K562 (cell line): ENCODE results near the gene PPP1R13L. TPM values are rescaled to one million over a fixed set of nuclear protein-coding genes. Genes with fewer than 3 reads are reported as not detected.

ENCODE experiments used
- ATAC-seq: fragments of 200-7000 bp; cut with Tn5 transposase; 3 replicates; pipeline ENCODE4 v1.9.1; 2020; ENCODE audit warnings: moderate library complexity
- BruUV-seq: library from RNA; stranded (reverse); fragments of 400-500 nt; replicated peaks from 2 replicates; lab custom pipeline; 2021; lab: Mats Ljungman, UMichigan
- CTCF ChIA-PET: fragments of 300-600 bp; formaldehyde crosslinking; extraction: SDS; loops from one replicate; lab custom pipeline; 2021; ENCODE audit warnings: low intra/inter-chr PET ratio; lab: Yijun Ruan, JAX
- POLR2A ChIA-PET: fragments of 300-600, 350-650 bp; sonication (Branson Sonifier 250); formaldehyde crosslinking; extraction: SDS; loops from one replicate; lab custom pipeline; 2021; ENCODE audit warnings: antibody characterized with exemption, inconsistent platforms; lab: Yijun Ruan, JAX
- DNase-seq, 4 experiments: peaks; one replicate each; pipeline versions ENCODE4 v3.0.0 to v3.0.0-alpha.2; 2011 to 2018; ENCODE audit warnings: low spot score in 3 of 4, mixed read lengths in 3 of 4; ENCODE audit errors: extremely low read depth in 1 of 4
- FAIRE-seq: peaks from 2 replicates; lab custom pipeline; 2011; peaks lifted over from hg19 to GRCh38; lab: Jason Lieb, UNC
- H2AFZ ChIP-seq: 2 replicates; pipeline ENCODE4 v1.6.0; 2011; ENCODE audit warnings: low read depth, low read length, control low read depth, inconsistent platforms
- H3K27ac ChIP-seq: fragments of 200-600 bp; 3 replicates; pipeline ENCODE4 v1.8.0; 2011; ENCODE audit warnings: low read depth, mild to moderate bottlenecking, control low read depth, inconsistent platforms, low read length, moderate library complexity, mixed read lengths; ENCODE audit errors: extremely low read depth
- H3K27me3 ChIP-seq, 2 experiments: fragments of 300-600 bp in 1 of 2; 2 replicates in 1 of 2; 3 replicates in 1 of 2; pipeline versions ENCODE4 v1.6.0 to v1.8.0; 2011; ENCODE audit warnings: inconsistent platforms in 2 of 2, low read length in 2 of 2, mild to moderate bottlenecking in 1 of 2, mixed read lengths in 1 of 2, moderate library complexity in 1 of 2; ENCODE audit not compliant: control insufficient read depth in 2 of 2, insufficient read depth in 2 of 2
- H3K36me3 ChIP-seq: fragments of 300-600 bp; 3 replicates; pipeline ENCODE4 v1.8.0; 2011; ENCODE audit warnings: mild to moderate bottlenecking, low read length, inconsistent platforms; ENCODE audit not compliant: control insufficient read depth, insufficient read depth
- H3K4me1 ChIP-seq, 2 experiments: fragments of 200-600 bp in 1 of 2; replicated peaks in 1 of 2; 2 replicates in 1 of 2; 3 replicates in 1 of 2; pipeline versions ENCODE4 v1.5.1 to v1.8.0; 2011; ENCODE audit warnings: inconsistent platforms in 2 of 2, low read length in 2 of 2, mild to moderate bottlenecking in 1 of 2, mixed read lengths in 1 of 2, moderate library complexity in 1 of 2; ENCODE audit not compliant: control insufficient read depth in 2 of 2, insufficient read depth in 2 of 2
- H3K4me2 ChIP-seq: 2 replicates; pipeline ENCODE4 v1.6.1; 2011; ENCODE audit warnings: low read length, control low read depth, inconsistent platforms, mixed read lengths; ENCODE audit not compliant: insufficient read depth
- H3K4me3 ChIP-seq: fragments of 200-600 bp; sonication (generic), shearing (Covaris generic); 2 replicates; pipeline ENCODE4 v1.5.1; 2016; ENCODE audit warnings: control low read depth, inconsistent platforms
- H3K79me2 ChIP-seq: fragments of 200-600 bp; 3 replicates; pipeline ENCODE4 v1.8.0; 2011; ENCODE audit warnings: low read length, inconsistent platforms; ENCODE audit not compliant: control insufficient read depth, insufficient read depth
- H3K9ac ChIP-seq, 2 experiments: 2 replicates each; pipeline versions ENCODE4 v1.6.0 to v1.6.1; 2011; ENCODE audit warnings: low read depth in 2 of 2, low read length in 2 of 2, control low read depth in 1 of 2, inconsistent platforms in 1 of 2, mild to moderate bottlenecking in 1 of 2, mixed read lengths in 1 of 2; ENCODE audit not compliant: insufficient read depth in 1 of 2
- H3K9me1 ChIP-seq: one replicate; pipeline ENCODE4 v1.6.0; 2011; ENCODE audit warnings: inconsistent platforms, mild to moderate bottlenecking, low read length, moderate library complexity; ENCODE audit not compliant: control insufficient read depth, insufficient read depth
- H3K9me3 ChIP-seq: replicated peaks from 2 replicates; pipeline ENCODE4 v1.5.1; 2011; ENCODE audit warnings: low read depth, low read length, inconsistent platforms; ENCODE audit not compliant: control insufficient read depth, insufficient read depth
- H4K20me1 ChIP-seq: replicated peaks from 2 replicates; pipeline ENCODE4 v1.6.1; 2011; ENCODE audit warnings: low read length, inconsistent platforms, mixed read lengths; ENCODE audit not compliant: control insufficient read depth, insufficient read depth
- BMI1 ChIP-seq: fragments of 150-350 bp; IDR thresholded peaks from 2 replicates; pipeline ENCODE4 v1.6.1; 2014; ENCODE audit warnings: low read length
- CEBPB ChIP-seq: fragments of 450-650 bp; IDR thresholded peaks from 2 replicates; pipeline ENCODE4 v1.6.1; 2016; ENCODE audit warnings: missing genetic modification characterization, missing compliant biosample characterization
- CEBPG ChIP-seq, 3 experiments: fragments of 200-800 bp in 1 of 3; sonication (Bioruptor generic) in 1 of 3; sonication (generic) in 1 of 3; formaldehyde crosslinking in 1 of 3; IDR thresholded peaks in 2 of 3; conservative IDR thresholded peaks in 1 of 3; 2 replicates each; pipeline versions ENCODE4 v1.6.1 to v1.8.0; 2016 to 2022; ENCODE audit warnings: missing compliant biosample characterization in 2 of 3, missing genetic modification characterization in 2 of 3, mild to moderate bottlenecking in 1 of 3, missing genetic modification reagents in 1 of 3
- DACH1 ChIP-seq: fragments of 450-650 bp; IDR thresholded peaks from 2 replicates; pipeline ENCODE4 v1.6.1; 2018; ENCODE audit not compliant: partially characterized antibody
- EWSR1 ChIP-seq: fragments of 450-650 bp; IDR thresholded peaks from 2 replicates; pipeline ENCODE4 v1.6.1; 2018; ENCODE audit warnings: borderline replicate concordance, mild to moderate bottlenecking, low read depth, moderate library complexity; ENCODE audit not compliant: partially characterized antibody
- HDGF ChIP-seq: fragments of 450-650 bp; IDR thresholded peaks from 2 replicates; pipeline ENCODE4 v1.6.1; 2016
- HMGN3 ChIP-seq: IDR thresholded peaks from 2 replicates; pipeline ENCODE4 v1.6.1; 2011; ENCODE audit warnings: borderline replicate concordance, low read depth, mild to moderate bottlenecking, mixed read lengths, low read length; ENCODE audit not compliant: insufficient read length; ENCODE audit errors: extremely low read depth
- MCM3 ChIP-seq: fragments of 450-650 bp; IDR thresholded peaks from 2 replicates; pipeline ENCODE4 v1.6.1; 2016
- POLR2G ChIP-seq: fragments of 200-400 bp; formaldehyde crosslinking; IDR thresholded peaks from 2 replicates; pipeline ENCODE4 v1.6.1; 2017; ENCODE audit warnings: low read depth, mild to moderate bottlenecking, antibody characterized with exemption, low read length, moderate library complexity
- RBBP5 ChIP-seq: fragments of 200-600 bp; sonication (generic); IDR thresholded peaks from 2 replicates; pipeline ENCODE4 v1.6.1; 2012; ENCODE audit warnings: borderline replicate concordance, mild to moderate bottlenecking, low read length, control low read depth, inconsistent platforms; ENCODE audit not compliant: insufficient read depth, poor library complexity, severe bottlenecking
- SAFB ChIP-seq: fragments of 200-400 bp; formaldehyde crosslinking; IDR thresholded peaks from 2 replicates; pipeline ENCODE4 v1.6.1; 2017; ENCODE audit warnings: low read depth, low read length, borderline replicate concordance
- TEAD4 ChIP-seq, 2 experiments: sonication (generic) in 1 of 2; formaldehyde crosslinking in 1 of 2; IDR thresholded peaks; 2 replicates each; pipeline versions ENCODE4 v1.6.1 to v1.8.0; 2012 to 2022; ENCODE audit warnings: borderline replicate concordance in 1 of 2, inconsistent platforms in 1 of 2, low read length in 1 of 2, mild to moderate bottlenecking in 1 of 2, missing genetic modification reagents in 1 of 2
- ZC3H8 ChIP-seq: fragments of 450-650 bp; IDR thresholded peaks from 2 replicates; pipeline ENCODE4 v1.6.1; 2017
- ZNF431 ChIP-seq: sonication (generic); formaldehyde crosslinking; IDR thresholded peaks from 2 replicates; pipeline ENCODE4 v1.8.0; 2022; ENCODE audit warnings: mild to moderate bottlenecking, missing genetic modification reagents
- ZNF699 ChIP-seq: fragments of 250-450 bp; sonication (Bioruptor Pico); IDR thresholded peaks from 2 replicates; pipeline ENCODE4 v1.8.0; 2021; ENCODE audit warnings: mild to moderate bottlenecking, moderate library complexity; ENCODE audit not compliant: insufficient replicate concordance
- ZSCAN32 ChIP-seq: fragments of 450-650 bp; formaldehyde crosslinking; IDR thresholded peaks from 2 replicates; pipeline ENCODE4 v1.4.0; 2020; ENCODE audit warnings: mild to moderate bottlenecking, moderate library complexity
- whole genome bisulfite sequencing: fragments of 100-300 bp; shearing (Covaris generic); methylation state at CpG from one replicate; pipeline ENCODE4 v1.1.6; 2016; ENCODE audit warnings: low coverage, mixed read lengths; ENCODE audit not compliant: insufficient coverage; ENCODE audit errors: missing lambda C conversion rate; 5-methylcytosine and 5-hydroxymethylcytosine counted together
- in situ Hi-C: fragments of 300-500 bp; cut with MboI; formaldehyde crosslinking; loops from 4 replicates; pipeline ENCODE4 v1.15.0; 2018; ENCODE audit warnings: inconsistent platforms, mixed read lengths
- intact Hi-C: fragments of 100-400 bp; cut with micrococcal nuclease; formaldehyde crosslinking; loops from 2 replicates; pipeline ENCODE4 v1.14.2; 2022
- polyA plus RNA-seq, 8 experiments: library from polyadenylated mRNA; depleted of rRNA in 4 of 8; stranded (reverse) in 5 of 8; unstranded in 3 of 8; fragments of >200 nt; fragmentation: Nextera tagmentation in 2 of 8; fragmentation: Illumina TruSeq in 1 of 8; extraction: Ambion mirVana in 2 of 8; extraction: Trizol in 1 of 8; gene quantifications; 2 replicates each; pipeline versions ENCODE4 v1.2.1 to v1.2.3, GENCODE V29; 2011 to 2014; ENCODE audit warnings: inconsistent platforms in 1 of 8, missing spikeins in 1 of 8
- total RNA-seq, 7 experiments: library from RNA; depleted of rRNA in 6 of 7; stranded (reverse); fragments of >200 nt in 6 of 7; fragmentation: Illumina TruSeq in 2 of 7; extraction: Trizol in 2 of 7; gene quantifications; 2 replicates each; pipeline versions ENCODE4 v1.2.1 to v1.2.3, GENCODE V29; 2011 to 2021; ENCODE audit warnings: low replicate concordance in 1 of 7
- TF ChIP-seq, protein P1 (sequence below): sonication (generic); formaldehyde crosslinking; IDR thresholded peaks from 2 replicates; pipeline ENCODE4 v1.8.0; 2022; ENCODE audit warnings: mild to moderate bottlenecking, missing genetic modification reagents, borderline replicate concordance

PPP1R13L gene
- total and polyA plus RNA-seq, 9 of the 15 experiments (the other 6 are each of a cell fraction or from before 2014, with no cell fraction given), result 0.32 to 6.7 (median 2.0) TPM

DNA sequence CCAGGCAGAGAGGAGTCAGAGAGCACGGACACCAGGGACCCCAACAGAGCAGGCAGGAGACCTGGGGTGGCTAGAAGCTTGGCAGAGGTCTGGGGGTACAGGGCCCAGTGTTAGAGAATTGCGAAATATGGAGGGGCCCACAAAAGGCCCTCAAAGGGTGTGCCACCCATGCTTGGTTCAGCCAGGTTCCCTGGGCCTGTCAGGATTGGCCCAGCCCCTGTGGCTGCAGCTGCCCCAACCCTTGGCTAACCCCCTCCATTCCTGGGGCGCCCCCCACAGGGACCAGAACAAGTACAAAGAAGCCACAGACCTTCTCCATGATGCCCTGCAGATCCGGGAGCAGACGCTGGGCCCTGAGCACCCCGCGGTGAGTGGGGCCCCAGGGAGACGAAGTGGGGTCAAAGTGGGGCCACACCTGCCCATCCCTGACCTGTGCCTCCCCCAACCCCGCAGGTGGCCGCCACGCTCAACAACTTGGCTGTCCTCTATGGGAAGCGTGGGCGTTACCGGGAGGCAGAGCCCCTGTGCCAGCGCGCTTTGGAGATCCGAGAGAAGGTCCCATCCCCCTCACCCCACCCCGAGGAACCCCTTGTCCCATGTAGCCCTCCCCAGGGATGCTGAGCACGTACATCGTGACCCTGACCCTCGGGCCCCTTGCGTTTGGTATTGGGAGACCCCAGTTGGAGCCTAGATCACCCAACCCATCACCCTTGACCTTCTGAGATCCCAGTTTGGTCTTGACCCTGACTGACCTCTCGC lies 56.3 kb downstream of the PPP1R13L start:
- in situ Hi-C loops, result no loop called here

More for the DNA sequence above, 56.3 kb downstream of the PPP1R13L start:
- Histone ChIP-seq H3K9me3 (no peaks in the 10 kb centered on the region), H2AFZ (no peak overlapping the region), H3K9me1 (no peaks in the 10 kb centered on the region), H3K9ac (peak overlapping the region in 1 of 2 experiments; percentile 6; a peak in 1 of 4 replicates), H4K20me1 (peaks cover 3% of the 10 kb centered on the region; the same call in 1 of the 2 replicates), H3K4me3 (no peak overlapping the region), H3K4me1 (peaks cover 0 to 50% of the 10 kb centered on the region in 2 experiments; a peak in 2 of 5 replicates), H3K27ac (no peak overlapping the region), H3K27me3 (no peaks in the 10 kb centered on the region), H3K4me2 (no peak overlapping the region), H3K79me2 (no peaks in the 10 kb centered on the region), H3K36me3 (peaks cover 39% of the 10 kb centered on the region; the same call in 1 of the 3 replicates)
- TF ChIP-seq BMI1 (no peak), CEBPG (CRISPR knock-in tag; IDR thresholded peaks at IDR 0.05) (0 out of 2 replicates have a peak, but pooled peaks have one; percentile 36), CEBPG (tag; conservative IDR thresholded peaks at IDR 0.05 in 1 of 2, IDR thresholded peaks at IDR 0.05 in 1 of 2) (peak; percentile 44 to 58; a peak in 3 of 4 replicates), HDGF (no peak), ZNF431 (no peak), MCM3 (no peak), EWSR1 (no peak), ZSCAN32 (CRISPR knock-in tag) (no peak), ZNF699 (CRISPR knock-in tag) (no peak), DACH1 (no peak), RBBP5 (no peak), ZC3H8 (no peak), SAFB (no peak), HMGN3 (peak; percentile 37), POLR2G (peak; percentile 44; the same call in 1 of the 2 replicates), CEBPB (peak; percentile 84), TEAD4 (IDR thresholded peaks at IDR 0.05; ENCODE audit: low read length) (no peak), TEAD4 (CRISPR knock-in tag; IDR thresholded peaks at IDR 0.05; ENCODE audit: borderline replicate concordance) (no peak)
- TF ChIP-seq, protein P1, sequence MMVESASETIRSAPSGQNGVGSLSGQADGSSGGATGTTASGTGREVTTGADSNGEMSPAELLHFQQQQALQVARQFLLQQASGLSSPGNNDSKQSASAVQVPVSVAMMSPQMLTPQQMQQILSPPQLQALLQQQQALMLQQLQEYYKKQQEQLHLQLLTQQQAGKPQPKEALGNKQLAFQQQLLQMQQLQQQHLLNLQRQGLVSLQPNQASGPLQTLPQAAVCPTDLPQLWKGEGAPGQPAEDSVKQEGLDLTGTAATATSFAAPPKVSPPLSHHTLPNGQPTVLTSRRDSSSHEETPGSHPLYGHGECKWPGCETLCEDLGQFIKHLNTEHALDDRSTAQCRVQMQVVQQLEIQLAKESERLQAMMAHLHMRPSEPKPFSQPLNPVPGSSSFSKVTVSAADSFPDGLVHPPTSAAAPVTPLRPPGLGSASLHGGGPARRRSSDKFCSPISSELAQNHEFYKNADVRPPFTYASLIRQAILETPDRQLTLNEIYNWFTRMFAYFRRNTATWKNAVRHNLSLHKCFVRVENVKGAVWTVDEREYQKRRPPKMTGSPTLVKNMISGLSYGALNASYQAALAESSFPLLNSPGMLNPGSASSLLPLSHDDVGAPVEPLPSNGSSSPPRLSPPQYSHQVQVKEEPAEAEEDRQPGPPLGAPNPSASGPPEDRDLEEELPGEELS (CRISPR knock-in tag), result no peak
- CTCF ChIA-PET, result no interaction called here
- DNase-seq, result no peak
- intact Hi-C loops, result no loop called here
- ATAC-seq, result no peak
- no peak for FAIRE-seq
- no TSS peak for BruUV-seq
- POLR2A ChIA-PET, result no interaction called here
- WGBS, result 62% methylated on average over 21 of the region's 23 CpGs
